ENCODE results near the gene MGAT5.
"Not testable (repeated sequence)": the region's sequence is repeated elsewhere in the genome, so short reads cannot be mapped to it uniquely, and the experiment has no call there.

- TF ChIP-seq ZNF76 (tag by site-specific recombination; IDR thresholded peaks at IDR 0.05; ENCODE audit: borderline replicate concordance, low read depth); SP2 (tag by site-specific recombination; IDR thresholded peaks at IDR 0.05): not testable (repeated sequence)
- TF ChIP-seq, protein P1, sequence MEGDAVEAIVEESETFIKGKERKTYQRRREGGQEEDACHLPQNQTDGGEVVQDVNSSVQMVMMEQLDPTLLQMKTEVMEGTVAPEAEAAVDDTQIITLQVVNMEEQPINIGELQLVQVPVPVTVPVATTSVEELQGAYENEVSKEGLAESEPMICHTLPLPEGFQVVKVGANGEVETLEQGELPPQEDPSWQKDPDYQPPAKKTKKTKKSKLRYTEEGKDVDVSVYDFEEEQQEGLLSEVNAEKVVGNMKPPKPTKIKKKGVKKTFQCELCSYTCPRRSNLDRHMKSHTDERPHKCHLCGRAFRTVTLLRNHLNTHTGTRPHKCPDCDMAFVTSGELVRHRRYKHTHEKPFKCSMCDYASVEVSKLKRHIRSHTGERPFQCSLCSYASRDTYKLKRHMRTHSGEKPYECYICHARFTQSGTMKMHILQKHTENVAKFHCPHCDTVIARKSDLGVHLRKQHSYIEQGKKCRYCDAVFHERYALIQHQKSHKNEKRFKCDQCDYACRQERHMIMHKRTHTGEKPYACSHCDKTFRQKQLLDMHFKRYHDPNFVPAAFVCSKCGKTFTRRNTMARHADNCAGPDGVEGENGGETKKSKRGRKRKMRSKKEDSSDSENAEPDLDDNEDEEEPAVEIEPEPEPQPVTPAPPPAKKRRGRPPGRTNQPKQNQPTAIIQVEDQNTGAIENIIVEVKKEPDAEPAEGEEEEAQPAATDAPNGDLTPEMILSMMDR (tag by site-specific recombination; IDR thresholded peaks at IDR 0.05): not testable (repeated sequence)
Observed at GRCh38 chr2:134476982-134477381, 223.1 kb downstream of the MGAT5 start.
